HepG2 (cell line): ENCODE results near the gene ZNF48. TPM values are rescaled to one million over a fixed set of nuclear protein-coding genes. Genes with fewer than 3 reads are reported as not detected.
A peak's percentile ranks its signal among the peaks of the same experiment; 100 is the strongest.

Experiments
- ARID2 ChIP-seq: sonication (generic); formaldehyde crosslinking; IDR thresholded peaks from 2 replicates; pipeline ENCODE4 v1.8.1; 2022; ENCODE audit warnings: mild to moderate bottlenecking, missing genetic modification reagents, borderline replicate concordance
- ATF4 ChIP-seq, 2 experiments: fragments of 450-650 bp in 1 of 2; sonication (generic) in 1 of 2; formaldehyde crosslinking; IDR thresholded peaks; 2 replicates each; pipeline versions ENCODE4 v1.5.0 to v1.8.0; 2020 to 2022; ENCODE audit warnings: mild to moderate bottlenecking in 1 of 2, missing genetic modification reagents in 1 of 2
- CREM ChIP-seq, 2 experiments: sonication (generic) in 1 of 2; formaldehyde crosslinking in 1 of 2; IDR thresholded peaks; 2 replicates each; pipeline versions ENCODE4 v1.4.0 to v1.6.1; 2016 to 2020; ENCODE audit warnings: antibody characterized with exemption in 1 of 2, mild to moderate bottlenecking in 1 of 2, missing genetic modification reagents in 1 of 2
- CTCF ChIP-seq: sonication (generic); formaldehyde crosslinking; IDR thresholded peaks from 2 replicates; pipeline ENCODE4 v1.5.0; 2020; ENCODE audit warnings: mild to moderate bottlenecking, missing genetic modification reagents, moderate library complexity
- DNMT3B ChIP-seq: conservative IDR thresholded peaks from 2 replicates; pipeline ENCODE4 v1.6.1; 2016; ENCODE audit warnings: missing biosample characterization, control low read depth
- EHMT2 ChIP-seq: fragments of 200-600 bp; sonication (generic); IDR thresholded peaks from 2 replicates; pipeline ENCODE4 v1.7.0; 2017; ENCODE audit warnings: antibody characterized with exemption, low read depth, low read length, borderline replicate concordance
- ESRRA ChIP-seq: sonication (generic); formaldehyde crosslinking; IDR thresholded peaks from 2 replicates; pipeline ENCODE4 v1.5.1; 2020; ENCODE audit warnings: mild to moderate bottlenecking, low read depth, missing genetic modification reagents
- FUBP1 ChIP-seq: sonication (generic); formaldehyde crosslinking; IDR thresholded peaks from 2 replicates; pipeline ENCODE4 v1.5.1; 2020; ENCODE audit warnings: missing genetic modification reagents, mild to moderate bottlenecking, borderline replicate concordance
- GMEB1 ChIP-seq: sonication (generic); formaldehyde crosslinking; IDR thresholded peaks from 2 replicates; pipeline ENCODE4 v1.5.1; 2020; ENCODE audit warnings: missing genetic modification reagents, mild to moderate bottlenecking, borderline replicate concordance
- NR3C1 ChIP-seq: sonication (generic); formaldehyde crosslinking; IDR thresholded peaks from 2 replicates; pipeline ENCODE4 v1.4.0; 2020; ENCODE audit warnings: missing genetic modification reagents
- RARG ChIP-seq: sonication (generic); formaldehyde crosslinking; IDR thresholded peaks from 2 replicates; pipeline ENCODE4 v1.4.0; 2020; ENCODE audit warnings: low read depth, mild to moderate bottlenecking, missing genetic modification reagents
- SAP130 ChIP-seq: IDR thresholded peaks from 2 replicates; pipeline ENCODE4 v1.6.1; 2016; ENCODE audit warnings: low read depth
- SPEN ChIP-seq: sonication (generic); formaldehyde crosslinking; IDR thresholded peaks from 2 replicates; pipeline ENCODE4 v1.5.1; 2020; ENCODE audit warnings: low read depth, mild to moderate bottlenecking, missing genetic modification reagents
- ZBTB43 ChIP-seq: sonication (generic); formaldehyde crosslinking; conservative IDR thresholded peaks from 2 replicates; pipeline ENCODE4 v1.4.0; 2020; ENCODE audit warnings: missing genetic modification reagents
- ZNF10 ChIP-seq: sonication (generic); formaldehyde crosslinking; IDR thresholded peaks from 2 replicates; pipeline ENCODE4 v1.4.0; 2020; ENCODE audit warnings: mild to moderate bottlenecking, low read depth, missing genetic modification reagents, borderline replicate concordance
- ZNF225 ChIP-seq: sonication (generic); formaldehyde crosslinking; IDR thresholded peaks from 2 replicates; pipeline ENCODE4 v1.4.0; 2020; ENCODE audit warnings: mild to moderate bottlenecking, missing genetic modification reagents
- ZNF30 ChIP-seq: sonication (generic); formaldehyde crosslinking; IDR thresholded peaks from 2 replicates; pipeline ENCODE4 v1.5.0; 2020; ENCODE audit warnings: mild to moderate bottlenecking, missing genetic modification reagents
- ZNF510 ChIP-seq: sonication (generic); formaldehyde crosslinking; IDR thresholded peaks from 2 replicates; pipeline ENCODE4 v1.4.0; 2020; ENCODE audit warnings: low read depth, mild to moderate bottlenecking, missing genetic modification reagents
- ZNF883 ChIP-seq: sonication (generic); formaldehyde crosslinking; IDR thresholded peaks from 2 replicates; pipeline ENCODE4 v1.5.1; 2020; ENCODE audit warnings: mild to moderate bottlenecking, missing genetic modification reagents; ENCODE audit errors: not compliant biosample characterization
- polyA plus RNA-seq, 8 experiments: library from polyadenylated mRNA; depleted of rRNA in 3 of 8; stranded (reverse) in 7 of 8; unstranded in 1 of 8; fragments of >200 nt; fragmentation: Illumina TruSeq in 4 of 8; extraction: Trizol in 4 of 8; gene quantifications; 2 replicates each; pipeline versions ENCODE4 v1.2.1 to v1.2.3, GENCODE V29; 2011 to 2016; ENCODE audit warnings: low read depth in 4 of 8, missing spikeins in 1 of 8, mixed read lengths in 1 of 8; ENCODE audit not compliant: insufficient read depth in 1 of 8
- total RNA-seq, 5 experiments: library from RNA; depleted of rRNA; stranded (reverse); fragments of >200 nt; fragmentation: Illumina TruSeq; extraction: Trizol; gene quantifications; 2 replicates each; pipeline ENCODE4 v1.2.3, GENCODE V29; 2016; ENCODE audit warnings: low read depth in 1 of 5

ZNF48 gene
- total and polyA plus RNA-seq, 2 of the 13 experiments (the other 11 are each of a cell fraction or from before 2014, with no cell fraction given) = 9.9 to 12.3 TPM

- TF ChIP-seq EHMT2 (no peak), DNMT3B (CRISPR knock-in tag) (0 out of 2 replicates have a peak, but pooled peaks have one; percentile 9), SPEN (CRISPR knock-in tag) (peak; percentile 80), GMEB1 (CRISPR knock-in tag) (peak; percentile 74; the same call in 1 of the 2 replicates), FUBP1 (CRISPR knock-in tag) (no peak; the same call in 1 of the 2 replicates), ATF4 (CRISPR knock-in tag; IDR thresholded peaks at IDR 0.05) (peak in 1 of 2 experiments; percentile 72; a peak in 1 of 4 replicates), ARID2 (CRISPR knock-in tag) (peak; percentile 95; the same call in 1 of the 2 replicates), CREM (IDR thresholded peaks at IDR 0.05) (peak; percentile 78), CREM (CRISPR knock-in tag; IDR thresholded peaks at IDR 0.05) (no peak), ZNF10 (CRISPR knock-in tag) (no peak), CTCF (peak; percentile 93), ZNF510 (peak; percentile 26), ZBTB43 (CRISPR knock-in tag) (peak; percentile 91; the same call in 1 of the 2 replicates), ESRRA (CRISPR knock-in tag) (peak; percentile 76; the same call in 1 of the 2 replicates), SAP130 (peak; percentile 94), ZNF225 (peak; percentile 41; the same call in 1 of the 2 replicates), ZNF883 (CRISPR knock-in tag) (peak; percentile 70), NR3C1 (no peak), RARG (CRISPR knock-in tag) (peak; percentile 29; the same call in 1 of the 2 replicates), ZNF30 (CRISPR knock-in tag) (no peak)
Observed at GRCh38 chr16:30429678-30430427, 34.6 kb downstream of the ZNF48 start, which contains the start of gene DCTPP1 (continued).
